Measurements from ENCODE around the gene CFAP92. TPM values are rescaled to one million over a fixed set of nuclear protein-coding genes. Genes with fewer than 3 reads are reported as not detected.

The CFAP92 gene
- total RNA-seq, 1 donor from 2014 or later = 1.6 TPM

- peaks cover 0 to 5% (median 4%) of the 10 kb centered on the region in 3 donors for H3K4me1 ChIP-seq (ENCODE audit: control insufficient read depth in 3 of 3, insufficient read depth in 3 of 3, low read length in 3 of 3)
- H3K4me3 ChIP-seq (ENCODE audit: low read length in 3 of 3) = no peak overlapping the region
- H3K9ac ChIP-seq (ENCODE audit: low read depth in 1 of 3, low read length in 3 of 3) = no peak overlapping the region
- peaks cover 0 to 4% (median 3%) of the 10 kb centered on the region in 3 donors for H3K36me3 ChIP-seq (ENCODE audit: control insufficient read depth in 3 of 3, insufficient read depth in 3 of 3, low read length in 3 of 3)
- H3K27ac ChIP-seq (ENCODE audit: low read depth, low read length) = no peak overlapping the region
- H3K9me3 ChIP-seq (ENCODE audit: control insufficient read depth in 3 of 3, low read length in 3 of 3) = no peaks in the 10 kb centered on the region
- peaks cover 0 to 5% (median 0%) of the 10 kb centered on the region in 3 donors for H3K27me3 ChIP-seq (ENCODE audit: control insufficient read depth in 3 of 3, insufficient read depth in 3 of 3, low read length in 3 of 3)
Observed at GRCh38 chr3:129035360-129036221, 41.7 kb upstream of the CFAP92 start.

- Histone ChIP-seq H3K27ac (ENCODE audit: low read depth, low read length) (no peak overlapping the region), H3K9me3 (ENCODE audit: control insufficient read depth in 3 of 3, low read length in 3 of 3) (no peaks in the 10 kb centered on the region), H3K27me3 (ENCODE audit: control insufficient read depth in 3 of 3, insufficient read depth in 3 of 3, low read length in 3 of 3) (no peaks in the 10 kb centered on the region)
Observed at GRCh38 chr3:129034642-129035041, 40.8 kb upstream of the CFAP92 start.

GRCh38 chr3:129033633-129034321 is 39.9 kb upstream of the CFAP92 start:
- H3K27ac ChIP-seq (ENCODE audit: low read depth, low read length) = no peak overlapping the region
- peaks cover 0 to 3% (median 2%) of the 10 kb centered on the region in 3 donors for H3K36me3 ChIP-seq (ENCODE audit: control insufficient read depth in 3 of 3, insufficient read depth in 3 of 3, low read length in 3 of 3)
- no peaks in the 10 kb centered on the region for H3K27me3 ChIP-seq (ENCODE audit: control insufficient read depth in 3 of 3, insufficient read depth in 3 of 3, low read length in 3 of 3)

More at GRCh38 chr3:129034642-129035041, 40.8 kb upstream of the CFAP92 start:
- Histone ChIP-seq H3K36me3 (ENCODE audit: control insufficient read depth in 3 of 3, insufficient read depth in 3 of 3, low read length in 3 of 3) (peaks cover 0 to 4% (median 3%) of the 10 kb centered on the region in 3 donors), H3K4me3 (ENCODE audit: low read length in 3 of 3) (no peak overlapping the region), H3K9ac (ENCODE audit: low read depth in 1 of 3, low read length in 3 of 3) (no peak overlapping the region), H3K4me1 (ENCODE audit: control insufficient read depth in 3 of 3, insufficient read depth in 3 of 3, low read length in 3 of 3) (peaks cover 0 to 4% (median 4%) of the 10 kb centered on the region in 3 donors)

GRCh38 chr3:129033151-129033550 is 39.3 kb upstream of the CFAP92 start:
- Histone ChIP-seq H3K9ac (ENCODE audit: low read depth in 1 of 3, low read length in 3 of 3) (no peak overlapping the region), H3K27ac (ENCODE audit: low read depth, low read length) (no peak overlapping the region), H3K27me3 (ENCODE audit: control insufficient read depth in 3 of 3, insufficient read depth in 3 of 3, low read length in 3 of 3) (no peaks in the 10 kb centered on the region), H3K4me1 (ENCODE audit: control insufficient read depth in 3 of 3, insufficient read depth in 3 of 3, low read length in 3 of 3) (peaks cover 0 to 2% (median 0%) of the 10 kb centered on the region in 3 donors), H3K36me3 (ENCODE audit: control insufficient read depth in 3 of 3, insufficient read depth in 3 of 3, low read length in 3 of 3) (peaks cover 0 to 3% (median 2%) of the 10 kb centered on the region in 3 donors), H3K4me3 (ENCODE audit: low read length in 3 of 3) (no peak overlapping the region), H3K9me3 (ENCODE audit: control insufficient read depth in 3 of 3, low read length in 3 of 3) (no peaks in the 10 kb centered on the region)

More at GRCh38 chr3:129033633-129034321, 39.9 kb upstream of the CFAP92 start:
- no peaks in the 10 kb centered on the region for H3K9me3 ChIP-seq (ENCODE audit: control insufficient read depth in 3 of 3, low read length in 3 of 3)
- no peak overlapping the region for H3K9ac ChIP-seq (ENCODE audit: low read depth in 1 of 3, low read length in 3 of 3)
- H3K4me1 ChIP-seq (ENCODE audit: control insufficient read depth in 3 of 3, insufficient read depth in 3 of 3, low read length in 3 of 3) = peaks cover 0 to 2% (median 0%) of the 10 kb centered on the region in 3 donors
- H3K4me3 ChIP-seq (ENCODE audit: low read length in 3 of 3) = no peak overlapping the region

- Histone ChIP-seq H3K27ac (ENCODE audit: low read depth, low read length) (no peak overlapping the region), H3K9me3 (ENCODE audit: control insufficient read depth in 3 of 3, low read length in 3 of 3) (no peaks in the 10 kb centered on the region), H3K36me3 (ENCODE audit: control insufficient read depth in 3 of 3, insufficient read depth in 3 of 3, low read length in 3 of 3) (peaks cover 0 to 3% (median 2%) of the 10 kb centered on the region in 3 donors), H3K4me1 (ENCODE audit: control insufficient read depth in 3 of 3, insufficient read depth in 3 of 3, low read length in 3 of 3) (peaks cover 0 to 2% (median 0%) of the 10 kb centered on the region in 3 donors), H3K4me3 (ENCODE audit: low read length in 3 of 3) (no peak overlapping the region), H3K9ac (ENCODE audit: low read depth in 1 of 3, low read length in 3 of 3) (no peak overlapping the region), H3K27me3 (ENCODE audit: control insufficient read depth in 3 of 3, insufficient read depth in 3 of 3, low read length in 3 of 3) (no peaks in the 10 kb centered on the region)
Observed at GRCh38 chr3:129032716-129033115, 38.8 kb upstream of the CFAP92 start.

GRCh38 chr3:129031476-129032215 is 37.8 kb upstream of the CFAP92 start:
- Histone ChIP-seq H3K9me3 (ENCODE audit: control insufficient read depth in 3 of 3, low read length in 3 of 3) (no peaks in the 10 kb centered on the region), H3K4me3 (ENCODE audit: low read length in 3 of 3) (no peak overlapping the region), H3K27ac (ENCODE audit: low read depth, low read length) (no peak overlapping the region), H3K27me3 (ENCODE audit: control insufficient read depth in 3 of 3, insufficient read depth in 3 of 3, low read length in 3 of 3) (peaks cover 0 to under 1% (median 0%) of the 10 kb centered on the region in 3 donors), H3K36me3 (ENCODE audit: control insufficient read depth in 3 of 3, insufficient read depth in 3 of 3, low read length in 3 of 3) (peaks cover 0 to 3% (median 2%) of the 10 kb centered on the region in 3 donors), H3K4me1 (ENCODE audit: control insufficient read depth in 3 of 3, insufficient read depth in 3 of 3, low read length in 3 of 3) (peaks cover 6 to 7% (median 7%) of the 10 kb centered on the region in 3 donors), H3K9ac (ENCODE audit: low read depth in 1 of 3, low read length in 3 of 3) (no peak overlapping the region)

GRCh38 chr3:129030611-129031010 is 36.7 kb upstream of the CFAP92 start:
- Histone ChIP-seq H3K27me3 (ENCODE audit: control insufficient read depth in 3 of 3, insufficient read depth in 3 of 3, low read length in 3 of 3) (peaks cover 0 to 3% (median 0%) of the 10 kb centered on the region in 3 donors), H3K9ac (ENCODE audit: low read depth in 1 of 3, low read length in 3 of 3) (no peak overlapping the region), H3K4me3 (ENCODE audit: low read length in 3 of 3) (no peak overlapping the region), H3K27ac (ENCODE audit: low read depth, low read length) (no peak overlapping the region), H3K4me1 (ENCODE audit: control insufficient read depth in 3 of 3, insufficient read depth in 3 of 3, low read length in 3 of 3) (peaks cover 12 to 18% (median 18%) of the 10 kb centered on the region in 3 donors), H3K36me3 (ENCODE audit: control insufficient read depth in 3 of 3, insufficient read depth in 3 of 3, low read length in 3 of 3) (peaks cover 0 to 3% (median 2%) of the 10 kb centered on the region in 3 donors), H3K9me3 (ENCODE audit: control insufficient read depth in 3 of 3, low read length in 3 of 3) (no peaks in the 10 kb centered on the region)

- Histone ChIP-seq H3K9ac (ENCODE audit: low read depth in 1 of 3, low read length in 3 of 3) (no peak overlapping the region), H3K36me3 (ENCODE audit: control insufficient read depth in 3 of 3, insufficient read depth in 3 of 3, low read length in 3 of 3) (peaks cover 0 to 3% (median 2%) of the 10 kb centered on the region in 3 donors), H3K27ac (ENCODE audit: low read depth, low read length) (no peak overlapping the region), H3K4me1 (ENCODE audit: control insufficient read depth in 3 of 3, insufficient read depth in 3 of 3, low read length in 3 of 3) (peaks cover 19 to 27% (median 26%) of the 10 kb centered on the region in 3 donors), H3K4me3 (ENCODE audit: low read length in 3 of 3) (no peak overlapping the region), H3K9me3 (ENCODE audit: control insufficient read depth in 3 of 3, low read length in 3 of 3) (no peaks in the 10 kb centered on the region), H3K27me3 (ENCODE audit: control insufficient read depth in 3 of 3, insufficient read depth in 3 of 3, low read length in 3 of 3) (peaks cover 0 to 3% (median 0%) of the 10 kb centered on the region in 3 donors)
Observed at GRCh38 chr3:129028866-129029265, 35.0 kb upstream of the CFAP92 start.

- no peak overlapping the region for H3K27ac ChIP-seq (ENCODE audit: low read depth, low read length)
- peaks cover 0 to 3% (median 0%) of the 10 kb centered on the region in 3 donors for H3K27me3 ChIP-seq (ENCODE audit: control insufficient read depth in 3 of 3, insufficient read depth in 3 of 3, low read length in 3 of 3)
- peak overlapping the region; percentile 43 to 66 (median 45) for H3K4me3 ChIP-seq (ENCODE audit: low read length in 3 of 3)
- H3K4me1 ChIP-seq (ENCODE audit: control insufficient read depth in 3 of 3, insufficient read depth in 3 of 3, low read length in 3 of 3) = peaks cover 19 to 26% (median 26%) of the 10 kb centered on the region in 3 donors
- H3K9ac ChIP-seq (ENCODE audit: low read depth in 1 of 3, low read length in 3 of 3) = peak overlapping the region in 1 of 3 donors; percentile 66
- peaks cover 0 to 2% (median 0%) of the 10 kb centered on the region in 3 donors for H3K36me3 ChIP-seq (ENCODE audit: control insufficient read depth in 3 of 3, insufficient read depth in 3 of 3, low read length in 3 of 3)
- no peaks in the 10 kb centered on the region for H3K9me3 ChIP-seq (ENCODE audit: control insufficient read depth in 3 of 3, low read length in 3 of 3)
Observed at GRCh38 chr3:129027544-129027880, 33.6 kb upstream of the CFAP92 start.
